ENCODE data around the gene AGTRAP.

AGTRAP gene

GRCh38 chr1:11786168-11786567 is 50.2 kb downstream of the AGTRAP start:
- DNase-seq = no peak

GRCh38 chr1:11787251-11787803 is 51.4 kb downstream of the AGTRAP start:
- no peak for DNase-seq

- no peak for DNase-seq
Observed at GRCh38 chr1:11787804-11788436, 52.0 kb downstream of the AGTRAP start.

DNA sequence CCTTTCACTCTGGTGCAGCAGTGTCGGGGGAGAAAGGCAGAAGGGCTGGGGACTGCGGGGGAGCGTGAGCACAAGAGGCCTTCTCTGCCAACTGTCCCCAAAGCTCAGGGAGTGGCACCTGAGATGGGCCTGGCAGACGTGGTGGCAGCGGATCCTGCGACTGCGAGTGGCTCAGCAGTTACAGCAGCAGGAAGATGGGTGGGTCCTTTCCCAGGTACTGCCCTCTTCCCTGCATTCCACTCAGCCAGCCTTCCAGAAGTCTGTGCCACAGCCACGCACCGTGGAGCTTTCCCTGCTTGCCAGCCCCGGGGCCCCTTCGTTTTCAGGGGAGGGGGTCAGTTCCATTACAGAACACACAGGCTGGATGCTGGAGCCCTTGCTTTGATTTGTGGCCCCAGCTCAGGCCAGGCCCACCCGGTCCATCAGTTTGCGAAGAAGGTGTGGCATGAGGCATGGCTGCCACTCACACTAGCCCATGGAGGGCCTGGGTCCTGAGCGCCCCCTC is 52.7 kb downstream of the AGTRAP start:
- no peak for DNase-seq

GRCh38 chr1:11789126-11790067 is 53.5 kb downstream of the AGTRAP start:
- DNase-seq = no peak

DNA sequence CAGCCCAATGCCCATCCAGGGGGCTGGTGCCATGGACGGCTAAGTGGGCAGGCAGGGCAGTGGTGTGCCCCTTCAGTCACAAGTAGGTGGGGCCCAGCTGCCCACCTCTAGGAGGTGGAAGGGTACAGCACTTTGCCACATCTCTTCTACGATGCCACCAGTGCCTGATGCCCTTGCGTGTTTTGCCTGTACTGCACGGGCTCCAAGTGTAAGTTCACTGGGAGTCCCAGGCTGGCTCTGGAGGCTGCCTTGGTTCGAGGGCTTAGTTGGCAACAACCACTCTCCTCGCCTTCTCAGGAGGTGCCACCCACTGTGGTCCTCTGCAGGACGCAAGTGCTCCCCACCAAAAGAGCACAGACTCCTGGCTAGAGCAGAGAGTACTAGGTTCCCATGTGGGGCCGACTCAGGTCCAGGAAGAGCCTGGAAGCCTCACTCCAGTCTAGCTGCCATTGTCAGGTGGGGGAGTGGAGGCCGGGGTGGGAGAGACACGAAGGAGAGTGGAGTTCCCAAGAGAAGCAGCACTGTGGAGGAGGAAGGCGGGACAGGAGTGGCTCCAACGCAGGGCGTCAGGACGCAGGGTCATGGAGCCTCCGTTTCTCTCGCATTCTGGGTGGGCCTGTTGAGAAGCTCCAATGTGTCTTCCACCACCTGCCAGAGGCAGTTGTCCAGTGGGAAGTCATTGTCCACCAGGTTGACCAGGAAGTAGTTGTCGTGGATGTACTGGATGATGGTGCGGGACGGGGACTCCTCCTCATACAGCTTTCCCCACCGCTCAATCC is 54.4 kb downstream of the AGTRAP start:
- no peak for DNase-seq

DNA sequence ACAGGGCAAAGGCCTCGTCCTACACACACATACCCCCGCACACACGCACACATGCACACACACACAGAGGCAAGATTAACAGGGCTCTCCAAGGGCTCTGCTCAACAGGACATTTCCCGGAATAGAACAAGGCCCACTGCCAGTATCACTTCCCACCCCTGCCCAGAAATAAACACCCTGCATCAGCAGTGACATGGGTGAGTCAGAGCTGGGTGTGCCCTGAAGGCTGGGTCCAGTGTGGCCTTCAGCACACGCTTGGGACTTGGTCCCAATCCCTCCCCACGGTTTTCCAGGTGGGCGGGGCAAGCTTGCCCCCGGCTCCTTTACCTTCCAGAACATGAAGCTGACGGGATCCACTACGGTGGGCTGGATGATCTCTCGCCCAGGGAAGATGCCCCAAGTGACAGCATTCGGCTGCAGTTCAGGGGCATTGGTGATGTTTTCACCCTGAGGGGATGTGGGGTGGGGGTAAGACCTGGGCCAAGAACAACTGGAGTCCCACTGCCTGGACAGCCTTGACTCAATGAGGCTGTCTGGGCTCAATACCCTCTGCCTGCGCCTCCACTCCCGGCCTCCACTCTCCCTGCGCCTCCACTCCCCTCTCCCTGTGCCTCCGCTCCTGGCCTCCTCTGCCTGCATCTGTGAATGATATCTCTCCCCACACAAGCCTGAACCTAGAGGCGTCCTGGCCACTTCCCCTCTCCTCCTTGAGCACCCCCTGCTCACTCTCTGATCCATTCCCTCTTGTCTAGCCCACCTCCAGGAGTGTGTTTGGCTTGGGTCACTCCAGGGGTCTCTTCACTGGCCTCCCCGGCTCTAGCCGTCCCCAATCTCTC is 55.2 kb downstream of the AGTRAP start:
- DNase-seq = peak; percentile 84

DNA sequence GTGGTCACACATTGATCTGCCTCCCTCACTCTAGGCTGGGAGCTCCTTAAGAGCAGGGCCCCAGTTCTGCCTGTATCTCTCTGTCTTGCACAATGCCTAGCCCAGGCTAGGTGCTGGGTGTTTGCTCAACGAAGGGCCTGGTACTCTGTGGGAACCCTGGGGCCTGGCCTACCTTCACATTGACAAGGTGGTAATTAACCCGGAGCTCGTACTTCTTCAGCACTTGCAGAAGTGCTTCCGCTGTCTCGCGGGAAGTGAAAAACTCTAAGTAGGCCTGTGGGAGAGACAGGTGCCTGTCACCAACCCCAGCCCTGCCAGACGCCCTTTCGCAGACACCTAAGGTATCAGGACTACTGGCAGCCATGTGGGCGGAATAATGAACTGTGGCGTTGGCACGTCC is 56.2 kb downstream of the AGTRAP start:
- no peak for DNase-seq

DNA sequence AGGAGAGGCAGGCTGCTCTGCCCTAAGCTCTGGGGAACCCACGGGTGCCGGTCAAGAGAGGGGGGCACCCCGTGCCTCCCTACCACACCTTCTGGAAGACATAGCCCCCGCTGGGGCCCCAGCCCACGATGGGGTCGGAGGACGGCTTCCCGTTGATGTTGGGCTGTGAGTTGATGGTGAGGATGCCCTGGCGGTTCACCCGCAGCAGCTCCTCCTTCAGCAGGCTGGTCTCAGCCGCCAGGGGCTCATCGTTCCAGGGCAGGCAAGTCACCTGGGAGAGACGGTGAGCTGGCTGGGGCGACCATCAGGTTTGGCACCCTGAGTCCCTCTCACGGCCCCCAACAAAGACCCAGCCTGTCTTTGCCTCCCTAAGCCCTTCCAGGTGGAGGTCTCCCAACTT is 57.9 kb downstream of the AGTRAP start:
- no peak for DNase-seq

- no peak for DNase-seq
Observed at GRCh38 chr1:11794446-11795237, 58.7 kb downstream of the AGTRAP start.

DNA sequence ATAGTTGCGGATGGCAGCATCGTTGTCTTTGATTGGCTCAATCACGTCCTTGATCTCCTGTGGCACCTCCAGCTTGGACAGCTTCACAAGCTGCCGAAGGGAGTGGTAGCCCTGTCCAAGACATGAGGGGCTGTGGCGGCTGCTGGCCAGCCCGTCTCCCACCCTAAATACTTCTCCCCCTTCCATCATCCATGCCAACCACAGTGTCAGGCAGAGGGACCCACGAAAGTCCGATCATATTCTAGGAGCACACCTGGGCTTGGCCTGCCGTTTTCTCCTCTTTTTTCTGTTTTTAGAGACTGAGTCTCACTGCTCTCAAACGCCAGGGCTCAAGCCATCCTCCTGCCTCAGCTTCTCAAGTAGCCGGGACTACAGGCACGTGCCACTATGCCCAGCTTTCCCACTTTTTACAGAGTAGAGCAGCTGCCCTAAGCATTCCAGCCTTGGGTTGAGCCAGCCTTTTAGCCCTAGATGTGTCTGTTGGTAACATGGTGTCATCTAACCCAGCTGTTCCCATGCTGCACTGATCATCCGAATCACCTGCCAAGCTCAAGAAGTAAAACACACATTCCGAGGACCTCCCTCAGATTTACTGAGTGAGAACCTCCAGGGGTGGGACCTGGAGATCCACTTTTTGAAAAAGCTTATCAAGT is 59.4 kb downstream of the AGTRAP start:
- DNase-seq = no peak

DNA sequence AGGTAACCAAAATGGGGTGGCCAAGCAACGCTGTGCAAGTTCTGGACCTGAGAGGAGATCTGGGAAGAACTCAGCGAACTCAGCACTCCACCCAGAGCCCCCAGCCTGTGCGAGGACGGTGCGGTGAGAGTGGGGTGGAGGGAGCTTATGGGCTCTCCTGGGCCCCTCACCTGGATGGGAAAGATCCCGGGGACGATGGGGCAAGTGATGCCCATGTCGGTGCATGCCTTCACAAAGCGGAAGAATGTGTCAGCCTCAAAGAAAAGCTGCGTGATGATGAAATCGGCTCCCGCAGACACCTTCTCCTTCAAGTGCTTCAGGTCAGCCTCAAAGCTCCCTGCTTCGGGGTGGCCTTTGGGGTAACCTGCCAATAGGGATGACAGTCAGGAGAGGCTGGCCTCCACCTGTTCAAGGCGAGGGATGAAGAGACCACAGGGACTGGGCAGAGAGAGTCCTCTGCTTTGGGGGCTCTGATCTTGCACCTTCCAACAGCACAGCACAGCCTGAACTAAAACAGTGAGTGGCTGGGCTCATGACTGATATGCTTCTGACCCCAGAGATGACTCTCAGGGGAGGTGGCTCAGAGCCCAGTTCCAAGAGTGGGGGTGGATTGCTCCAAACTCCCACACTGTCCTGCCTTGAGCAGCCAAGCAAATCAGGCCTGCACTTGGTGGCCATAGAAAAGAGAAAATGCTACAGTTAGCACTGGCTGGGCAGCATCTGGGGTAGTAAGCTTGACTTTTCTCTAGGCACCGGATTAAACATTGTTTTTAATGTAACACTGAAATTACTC is 60.3 kb downstream of the AGTRAP start:
- DNase-seq = no peak

DNA sequence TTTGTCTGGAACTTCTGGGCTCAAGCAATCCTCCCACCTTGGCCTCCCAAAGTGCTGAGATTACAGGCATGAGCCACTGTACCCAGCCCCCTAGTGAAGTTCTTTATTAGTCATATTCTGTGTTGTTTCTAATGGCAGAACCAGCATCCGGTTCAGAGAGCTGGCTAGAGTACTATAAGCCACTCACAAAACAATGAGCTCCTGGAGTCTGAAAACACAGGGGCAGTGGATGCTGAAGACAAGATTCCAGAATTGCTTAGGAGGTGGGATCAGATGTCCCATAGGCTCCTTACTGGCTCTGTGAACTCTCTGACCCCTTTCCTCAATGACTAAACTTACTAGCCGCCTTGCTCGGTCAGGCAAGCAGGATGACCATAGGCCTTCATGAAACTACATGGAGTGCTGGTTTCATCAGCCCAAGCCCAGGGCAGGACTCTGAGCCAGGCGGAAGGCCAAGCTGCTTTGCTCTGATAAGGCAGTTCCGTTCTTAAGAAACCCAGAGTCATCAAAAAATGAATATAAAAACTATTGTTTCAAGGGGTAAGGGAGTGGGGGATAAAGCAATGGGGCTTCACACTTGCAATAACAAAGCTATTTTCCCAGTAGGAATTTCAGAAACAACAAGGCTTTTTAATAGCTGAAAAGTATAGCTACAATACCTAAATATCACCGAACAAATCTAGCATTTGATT is 61.7 kb downstream of the AGTRAP start:
- no peak for DNase-seq

- no peak for DNase-seq
Observed at GRCh38 chr1:11799099-11799498, 63.2 kb downstream of the AGTRAP start.

DNA sequence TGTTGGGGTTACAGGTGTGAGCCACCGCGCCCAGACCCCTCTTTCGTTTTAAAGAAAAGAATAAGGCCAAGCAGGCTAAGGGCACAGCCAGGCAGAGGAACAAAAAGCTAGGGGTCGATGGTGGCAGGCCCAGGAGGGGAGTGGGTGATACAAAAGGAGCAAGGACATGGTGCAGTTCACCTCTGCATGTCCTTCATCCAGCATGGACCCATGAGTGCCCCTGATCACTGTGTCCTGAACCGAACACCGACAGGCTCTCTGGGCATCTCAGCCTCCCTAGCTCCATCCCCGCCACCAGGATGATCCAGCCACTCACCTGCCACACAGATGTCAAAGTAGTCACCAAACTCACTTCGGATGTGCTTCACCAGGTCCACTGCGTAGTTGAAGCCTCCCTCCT is 64.0 kb downstream of the AGTRAP start:
- DNase-seq = no peak

DNA sequence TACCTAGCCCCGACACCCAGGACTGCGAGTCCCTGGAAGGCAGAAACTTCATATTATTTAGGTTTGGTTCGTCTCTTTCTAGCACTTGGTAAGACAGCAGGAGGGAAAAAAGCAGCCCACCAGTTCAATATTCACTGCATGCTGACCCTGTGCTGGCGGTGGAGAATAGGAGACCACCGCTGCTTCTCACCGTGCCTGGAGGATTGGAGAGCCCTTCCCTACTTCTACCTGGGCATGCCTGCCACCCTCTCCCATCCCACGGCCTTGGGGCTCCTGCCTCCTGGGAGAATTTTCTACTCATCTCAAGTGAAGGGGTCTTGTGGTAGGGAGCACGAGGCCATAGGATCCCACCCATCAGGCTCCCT is 64.4 kb downstream of the AGTRAP start:
- no peak for DNase-seq

Data from CD4-positive, alpha-beta T cell treated with Interferon gamma for 1 hour (primary cell).